Mammary epithelial cell (primary cell): Measurements from ENCODE around the gene PDCD5.

Source experiments
- EZH2 ChIP-seq: IDR thresholded peaks from 2 replicates; pipeline ENCODE4 v1.6.1; 2012; ENCODE audit warnings: low read length, inconsistent platforms, borderline replicate concordance
- TF ChIP-seq, protein P1 (sequence below), 2 donors: IDR thresholded peaks in 1 of 2; conservative IDR thresholded peaks in 1 of 2; 2 replicates each; pipeline ENCODE4 v1.5.1; 2011 to 2012; ENCODE audit warnings: inconsistent platforms in 2 of 2, low read length in 2 of 2, mild to moderate bottlenecking in 2 of 2, control low read depth in 1 of 2, low read depth in 1 of 2; ENCODE audit not compliant: insufficient read depth in 1 of 2; ENCODE audit errors: extremely low read depth in 1 of 2

DNA sequence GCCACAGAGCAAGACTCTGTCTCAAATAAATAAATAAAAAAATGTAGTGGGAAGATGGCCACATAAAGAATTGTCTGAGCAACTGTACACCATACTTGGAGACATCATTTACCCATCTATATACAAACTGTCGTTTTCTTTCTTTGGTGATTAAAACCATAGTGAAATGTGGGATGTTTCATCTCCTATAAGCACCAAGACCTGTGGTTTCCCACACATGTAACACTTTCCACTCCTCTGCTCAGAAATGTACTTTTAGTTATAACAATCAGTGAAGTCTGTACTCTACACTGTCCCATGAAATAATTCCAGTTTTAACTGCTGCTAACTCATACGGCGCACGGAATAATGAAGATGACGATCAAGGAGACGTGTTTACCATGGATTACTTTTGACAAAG is 18.3 kb downstream of the PDCD5 start:
- TF ChIP-seq, protein P1, sequence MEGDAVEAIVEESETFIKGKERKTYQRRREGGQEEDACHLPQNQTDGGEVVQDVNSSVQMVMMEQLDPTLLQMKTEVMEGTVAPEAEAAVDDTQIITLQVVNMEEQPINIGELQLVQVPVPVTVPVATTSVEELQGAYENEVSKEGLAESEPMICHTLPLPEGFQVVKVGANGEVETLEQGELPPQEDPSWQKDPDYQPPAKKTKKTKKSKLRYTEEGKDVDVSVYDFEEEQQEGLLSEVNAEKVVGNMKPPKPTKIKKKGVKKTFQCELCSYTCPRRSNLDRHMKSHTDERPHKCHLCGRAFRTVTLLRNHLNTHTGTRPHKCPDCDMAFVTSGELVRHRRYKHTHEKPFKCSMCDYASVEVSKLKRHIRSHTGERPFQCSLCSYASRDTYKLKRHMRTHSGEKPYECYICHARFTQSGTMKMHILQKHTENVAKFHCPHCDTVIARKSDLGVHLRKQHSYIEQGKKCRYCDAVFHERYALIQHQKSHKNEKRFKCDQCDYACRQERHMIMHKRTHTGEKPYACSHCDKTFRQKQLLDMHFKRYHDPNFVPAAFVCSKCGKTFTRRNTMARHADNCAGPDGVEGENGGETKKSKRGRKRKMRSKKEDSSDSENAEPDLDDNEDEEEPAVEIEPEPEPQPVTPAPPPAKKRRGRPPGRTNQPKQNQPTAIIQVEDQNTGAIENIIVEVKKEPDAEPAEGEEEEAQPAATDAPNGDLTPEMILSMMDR (conservative IDR thresholded peaks at IDR 0.05 in 1 of 2, IDR thresholded peaks at IDR 0.05 in 1 of 2; ENCODE audit: extremely low read depth in 1 of 2, insufficient read depth in 1 of 2, low read depth in 1 of 2, low read length in 2 of 2): no peak
- no peak for TF ChIP-seq EZH2
